ENCODE results near the gene ORC2. TPM values are rescaled to one million over a fixed set of nuclear protein-coding genes. Genes with fewer than 3 reads are reported as not detected.

ORC2 gene
- total and polyA plus RNA-seq, 2 donors (not counting 1 experiment from before 2014, with no cell fraction given): 5.7 to 13.9 TPM

Other genes starting within 250 kb of the ORC2 start
- gene BZW1, start 151.8 kb downstream of the ORC2 start, total RNA-seq: 425 and 429 TPM in 2 replicates
- gene BZW1, start 151.8 kb downstream of the ORC2 start, polyA plus RNA-seq: 296 and 325 TPM in 2 replicates
- gene CLK1, start 99.0 kb downstream of the ORC2 start, total RNA-seq: 68.5 and 76.8 TPM in 2 replicates
- 44.1 and 104 TPM in 2 replicates for gene CLK1, start 99.0 kb downstream of the ORC2 start, polyA plus RNA-seq
- 66.9 and 76.8 TPM in 2 replicates for gene PPIL3, start 74.6 kb downstream of the ORC2 start, total RNA-seq
- gene PPIL3, start 74.6 kb downstream of the ORC2 start, polyA plus RNA-seq: 28.2 and 58.9 TPM in 2 replicates
- gene NIF3L1, start 74.3 kb downstream of the ORC2 start, total RNA-seq: 21.0 and 23.6 TPM in 2 replicates
- 40.7 and 45.5 TPM in 2 replicates for gene NIF3L1, start 74.3 kb downstream of the ORC2 start, polyA plus RNA-seq
- gene HYCC2, start 108.0 kb upstream of the ORC2 start, total RNA-seq: 6.2 and 8.6 TPM in 2 replicates
- 3.4 and 6.2 TPM in 2 replicates for gene HYCC2, start 108.0 kb upstream of the ORC2 start, polyA plus RNA-seq
- gene NDUFB3, start 108.3 kb upstream of the ORC2 start, total RNA-seq: 69.9 and 77.5 TPM in 2 replicates
- 117 and 121 TPM in 2 replicates for gene NDUFB3, start 108.3 kb upstream of the ORC2 start, polyA plus RNA-seq
- 80.4 and 86.5 TPM in 2 replicates for gene CFLAR, start 152.5 kb upstream of the ORC2 start, total RNA-seq
- 24.9 and 39.3 TPM in 2 replicates for gene CFLAR, start 152.5 kb upstream of the ORC2 start, polyA plus RNA-seq
- gene CASP10, start 219.5 kb upstream of the ORC2 start, total RNA-seq: 4.9 and 8.1 TPM in 2 replicates
- gene CASP10, start 219.5 kb upstream of the ORC2 start, polyA plus RNA-seq: 5.0 and 5.5 TPM in 2 replicates